GM18502 (cell line): ENCODE data around the gene MED13L.

Source experiments
- ATAC-seq: cut with Tn5 transposase; IDR thresholded peaks from one replicate; pipeline ENCODE4 v1.9.1; 2021; ENCODE audit warnings: mild to moderate bottlenecking; ENCODE audit not compliant: unreplicated experiment, poor library complexity

The MED13L gene

DNA sequence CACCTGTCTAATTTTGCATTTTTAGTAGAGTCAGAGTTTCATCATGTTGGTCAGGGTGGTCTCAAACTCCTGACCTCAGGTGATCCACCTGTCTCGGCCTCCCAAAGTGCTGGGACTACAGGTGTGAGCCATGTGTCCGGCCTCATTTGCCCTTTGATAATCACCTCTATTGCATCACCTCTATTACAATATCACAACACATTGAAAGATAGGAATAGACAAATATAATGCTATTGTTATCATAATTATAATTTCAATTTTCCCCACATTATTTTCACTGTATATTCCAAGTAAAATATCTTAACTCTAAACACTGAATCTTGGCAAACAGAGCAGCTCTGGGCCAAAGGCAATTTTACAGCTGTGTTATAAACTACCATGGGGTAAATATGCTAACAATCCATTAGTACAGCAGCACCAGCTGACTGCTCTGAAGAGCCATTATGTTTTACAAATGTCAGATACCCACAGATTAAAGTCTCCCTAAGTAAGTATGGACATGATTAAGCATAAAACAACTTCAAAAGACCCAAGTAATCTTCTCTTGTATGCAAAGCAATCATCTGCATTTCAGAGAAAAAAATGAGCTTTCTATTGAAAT lies 173.2 kb downstream of the MED13L start:
- no peak for ATAC-seq

DNA sequence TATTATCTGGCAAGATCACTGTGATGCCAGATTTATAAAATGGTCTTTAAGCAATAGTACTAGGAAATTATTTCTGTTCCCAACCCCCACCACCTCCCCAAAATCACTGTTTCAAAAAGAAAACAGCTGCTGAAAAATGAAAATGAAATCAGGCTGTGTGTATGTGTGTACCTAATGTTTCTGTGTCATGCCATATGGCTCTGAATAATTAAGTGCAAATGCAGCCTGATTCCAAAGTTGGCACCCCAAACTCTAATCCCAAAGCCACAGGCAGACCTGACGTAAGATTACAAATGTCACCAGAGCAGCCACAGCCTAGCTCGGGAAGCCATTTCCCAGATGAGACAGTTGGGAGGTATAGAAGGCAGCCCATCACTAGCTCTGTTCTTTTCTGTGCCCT lies 175.5 kb downstream of the MED13L start:
- no peak for ATAC-seq

DNA sequence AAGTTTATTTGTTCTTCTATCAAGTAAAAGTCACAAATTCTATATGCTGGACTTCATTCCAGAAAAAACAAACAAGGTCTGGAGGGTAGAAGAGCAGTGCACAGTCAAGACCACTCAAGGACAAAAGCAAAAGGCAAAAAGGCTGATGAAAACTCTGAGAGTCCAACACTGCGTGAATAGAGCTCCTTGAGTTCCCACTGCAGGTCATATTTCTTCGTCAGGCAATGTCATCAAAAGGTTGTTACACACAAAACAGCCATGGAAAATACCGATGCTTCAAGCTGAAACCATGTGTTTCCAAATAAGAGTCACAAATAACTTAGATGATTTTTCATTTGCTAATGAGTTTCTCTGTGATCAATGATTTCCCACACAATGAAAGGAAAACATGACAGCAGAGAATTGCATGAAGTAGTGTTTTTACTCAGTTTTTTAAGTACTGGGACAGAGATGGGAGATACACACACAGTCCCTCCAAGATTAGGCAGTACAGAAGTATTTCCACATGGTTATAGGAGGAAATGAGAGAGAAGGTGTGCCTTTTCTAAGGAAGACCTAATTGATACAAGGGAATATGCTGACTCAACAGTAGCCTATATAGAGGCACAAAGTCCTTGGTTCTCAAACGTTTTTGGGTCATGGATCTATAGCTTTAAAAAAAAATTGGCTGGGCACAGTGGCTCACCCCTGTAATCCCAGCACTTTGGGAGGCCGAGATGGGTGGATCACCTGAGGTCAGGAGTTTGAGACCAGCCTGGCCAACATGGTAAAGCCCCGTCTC lies 177.7 kb downstream of the MED13L start:
- ATAC-seq, result no peak

DNA sequence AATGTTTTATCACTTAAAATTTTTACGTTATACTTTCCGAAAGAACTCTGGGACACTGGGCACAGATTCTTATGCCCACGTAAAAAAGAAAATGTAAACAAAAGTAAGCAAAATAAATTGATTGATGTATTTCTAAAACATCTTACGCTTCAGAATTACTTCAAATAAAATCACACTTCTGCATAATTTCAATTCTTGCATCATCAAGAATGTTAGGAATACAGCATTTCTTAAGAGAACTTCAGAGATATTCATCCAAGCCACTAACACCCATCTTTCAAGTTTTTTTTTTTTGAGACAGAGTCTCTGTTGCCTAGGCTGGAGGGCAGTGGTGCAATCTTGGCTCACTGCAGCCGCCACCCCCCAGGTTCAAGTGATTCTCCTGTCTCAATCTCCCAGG lies 180.6 kb downstream of the MED13L start:
- no peak for ATAC-seq

DNA sequence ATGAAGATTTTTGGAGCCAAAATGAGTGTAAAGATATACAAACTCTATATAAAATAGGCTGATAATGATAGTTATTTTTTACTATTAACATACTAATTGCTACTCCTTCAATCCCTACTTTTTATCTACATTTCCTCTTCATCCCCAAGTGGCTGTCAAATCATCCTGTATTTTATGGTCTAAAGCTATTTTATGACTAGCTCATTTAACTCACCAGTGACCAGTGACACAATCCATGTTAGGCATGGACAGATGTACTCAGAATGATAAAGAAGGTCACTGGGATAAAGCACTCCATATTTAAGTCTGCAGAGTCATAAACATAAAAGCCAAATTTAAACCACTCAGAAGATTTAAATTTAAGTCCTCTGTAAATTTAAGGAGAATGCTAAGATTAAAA lies 183.0 kb downstream of the MED13L start:
- no peak for ATAC-seq

DNA sequence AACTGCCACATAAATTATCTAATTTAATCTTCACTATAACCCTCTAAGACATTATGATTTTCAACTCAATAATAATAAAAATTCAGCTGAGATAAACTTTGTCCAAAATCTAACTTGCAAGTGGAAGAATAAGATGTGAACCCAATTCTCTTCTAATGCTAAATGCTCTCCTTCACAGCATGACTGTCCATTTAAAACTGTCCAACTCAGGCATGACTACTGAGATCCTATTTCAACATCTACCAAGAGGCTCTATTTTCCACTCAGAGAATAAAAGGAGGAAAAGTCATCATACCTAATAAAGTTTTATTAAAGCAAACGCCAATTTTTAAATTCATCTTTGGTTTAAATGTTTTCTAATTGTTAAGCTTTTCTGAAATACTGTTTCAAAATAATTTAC lies 183.6 kb downstream of the MED13L start:
- ATAC-seq, result no peak

DNA sequence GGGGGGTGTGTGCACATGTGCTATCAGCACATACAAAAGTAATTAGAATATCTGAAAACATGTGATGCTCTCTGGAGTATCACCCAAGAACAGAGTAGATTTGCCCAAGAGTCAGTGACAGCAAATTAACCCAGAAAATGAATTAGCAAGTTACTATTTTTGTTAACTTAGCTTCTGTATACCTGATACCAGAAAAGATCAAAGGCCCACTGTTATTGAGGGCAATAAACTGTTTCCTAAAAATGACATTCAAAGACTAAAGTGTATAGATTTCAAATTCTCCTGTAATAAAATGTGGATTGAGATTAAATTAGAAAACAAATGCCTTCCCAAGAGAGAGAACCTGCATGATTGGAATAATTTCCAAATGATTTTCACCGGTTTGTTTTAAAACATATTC lies 184.7 kb downstream of the MED13L start:
- ATAC-seq, result no peak

DNA sequence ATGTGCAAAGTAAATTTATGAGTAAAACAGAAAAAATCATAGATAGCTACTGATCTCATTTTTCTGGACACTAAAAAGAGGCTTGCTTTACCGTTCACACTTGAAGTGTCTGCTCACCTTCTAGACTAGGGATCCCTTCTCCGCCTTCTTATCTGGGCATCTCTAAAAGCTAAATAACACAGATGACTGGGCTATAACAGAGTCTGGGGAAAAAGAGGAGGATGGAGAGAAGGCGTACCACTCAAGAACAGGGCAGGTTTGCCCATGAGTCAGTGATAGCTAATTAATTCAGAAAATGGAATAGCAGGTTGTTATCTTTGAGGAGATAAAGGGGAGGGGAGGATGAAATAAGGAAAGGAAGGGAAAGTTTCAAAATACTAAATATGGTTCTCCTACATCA lies 185.3 kb downstream of the MED13L start:
- no peak for ATAC-seq

DNA sequence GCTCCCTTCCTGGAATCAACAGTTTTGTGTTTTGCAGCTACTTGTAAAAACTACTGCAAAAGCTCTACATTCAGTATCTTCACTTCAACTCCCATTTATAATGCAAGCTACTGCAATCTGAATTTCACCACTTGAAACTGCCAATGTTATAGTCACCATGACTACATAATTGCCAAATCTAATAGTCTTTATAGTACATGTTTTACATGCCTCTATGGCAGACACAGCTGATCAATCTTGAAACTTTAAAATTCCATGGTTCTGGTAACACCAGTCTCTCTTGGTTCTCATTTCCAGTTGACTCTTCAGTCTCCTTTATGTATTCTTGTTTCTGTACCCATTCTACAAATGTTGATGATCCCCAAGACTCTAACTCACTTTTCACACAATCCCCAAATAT lies 185.9 kb downstream of the MED13L start:
- ATAC-seq, result no peak

DNA sequence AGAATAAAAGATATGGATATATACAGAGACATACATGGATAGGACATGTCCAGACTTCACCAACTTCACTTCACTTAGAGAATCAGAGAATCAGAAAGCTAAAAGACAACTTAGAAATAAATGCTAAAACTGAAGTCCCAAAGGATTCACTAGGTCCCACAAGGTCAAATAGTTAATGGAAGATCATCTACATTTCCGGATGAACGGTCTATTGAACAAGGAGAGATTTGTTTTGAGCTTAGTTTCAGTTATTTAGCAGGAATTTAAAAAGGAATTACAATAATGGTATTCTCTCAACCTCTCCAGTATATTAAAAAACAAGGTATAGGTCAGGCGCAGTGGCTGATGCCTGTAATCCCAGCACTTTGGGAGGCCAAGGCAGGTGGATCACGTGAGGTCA lies 187.0 kb downstream of the MED13L start:
- no peak for ATAC-seq

DNA sequence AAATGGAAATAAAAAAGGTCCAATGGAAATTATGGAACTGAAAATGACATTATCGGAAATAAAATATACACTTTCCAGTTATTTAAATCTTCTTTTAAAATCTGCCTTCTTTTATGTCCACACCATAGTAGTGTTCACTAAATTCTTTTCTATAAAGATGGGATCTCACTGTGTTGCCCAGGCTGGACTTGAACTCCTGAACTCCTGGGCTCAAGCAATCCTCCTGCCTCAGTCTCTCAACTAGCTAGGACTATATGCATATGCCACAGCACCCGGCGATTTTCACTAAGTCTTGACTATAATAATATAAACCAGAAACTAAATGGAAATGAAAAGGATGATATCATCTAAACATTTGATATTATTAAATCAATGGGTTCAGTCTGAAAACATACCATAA lies 188.4 kb downstream of the MED13L start:
- no peak for ATAC-seq

DNA sequence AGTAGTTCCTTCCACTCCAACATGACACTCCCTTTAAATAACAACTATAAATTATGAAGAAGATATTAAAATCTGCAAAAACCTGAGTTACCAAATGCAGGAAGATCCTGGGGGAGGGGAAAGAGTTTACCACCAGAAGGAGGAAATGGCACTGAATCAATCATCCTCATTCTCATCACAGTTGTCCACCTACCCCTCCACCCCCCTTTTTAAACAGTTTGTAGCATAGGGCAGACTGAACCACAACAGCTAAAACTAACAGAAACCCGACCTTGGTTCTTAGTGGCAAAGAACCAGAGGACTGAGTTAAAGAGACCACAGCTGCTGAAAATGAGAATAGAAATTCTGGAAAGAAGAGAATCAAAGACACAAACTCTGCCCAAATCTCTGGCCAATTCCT lies 189.5 kb downstream of the MED13L start:
- no peak for ATAC-seq

DNA sequence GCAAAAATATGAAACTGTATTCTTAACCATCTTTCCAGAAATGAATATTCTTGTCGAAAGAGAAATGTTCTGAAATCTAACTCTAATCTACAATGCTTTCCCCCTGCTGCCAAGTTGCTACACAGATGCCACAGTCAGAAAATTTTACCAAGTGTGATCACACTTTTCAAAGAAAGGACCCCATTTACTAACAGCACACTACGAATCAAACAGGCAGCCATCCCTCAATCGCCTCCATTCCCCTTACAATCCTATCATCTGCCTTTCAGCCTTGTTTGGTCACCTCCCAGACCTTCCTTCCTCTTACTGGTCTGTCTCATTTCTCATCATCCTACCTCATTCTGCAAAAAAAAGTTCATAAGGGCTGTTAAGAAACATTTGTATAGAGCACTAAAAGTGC lies 190.1 kb downstream of the MED13L start:
- no peak for ATAC-seq

DNA sequence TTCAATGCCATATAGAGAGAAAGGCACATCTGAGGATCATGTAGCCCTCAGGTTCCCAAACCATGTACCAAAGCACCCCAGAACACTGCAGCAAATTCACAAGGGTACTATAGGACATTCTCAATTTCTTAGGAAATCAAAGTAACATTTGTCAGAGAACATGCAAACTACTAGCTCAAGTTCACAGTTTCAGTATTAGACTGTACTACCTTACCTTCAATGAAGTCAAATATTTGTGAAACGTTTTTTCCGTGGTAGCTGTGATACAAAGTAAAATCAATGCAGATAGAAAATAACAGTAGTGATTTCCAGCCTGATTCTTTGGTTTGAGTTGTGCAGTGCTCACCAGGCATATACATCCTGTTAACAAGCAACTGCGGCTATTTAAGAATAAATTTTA lies 197.1 kb downstream of the MED13L start:
- no peak for ATAC-seq

DNA sequence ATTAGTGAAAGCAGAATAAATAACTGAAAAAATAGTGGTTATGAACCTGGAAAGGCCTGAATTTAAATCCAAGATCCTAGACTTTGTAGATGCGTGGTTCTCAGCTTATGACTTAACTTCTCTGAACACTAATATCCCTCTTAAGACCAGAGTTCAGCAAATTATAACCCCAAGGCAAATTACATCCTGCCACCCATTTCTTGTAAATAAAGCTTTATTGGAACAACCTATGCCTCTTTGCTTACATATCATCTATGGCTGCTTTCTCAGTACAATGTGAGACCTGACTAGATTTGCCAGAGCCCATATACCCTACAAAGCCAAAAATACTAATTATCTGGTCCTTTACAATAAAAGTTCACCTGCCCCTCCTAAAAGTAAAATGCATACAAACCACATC lies 199.1 kb downstream of the MED13L start:
- no peak for ATAC-seq

DNA sequence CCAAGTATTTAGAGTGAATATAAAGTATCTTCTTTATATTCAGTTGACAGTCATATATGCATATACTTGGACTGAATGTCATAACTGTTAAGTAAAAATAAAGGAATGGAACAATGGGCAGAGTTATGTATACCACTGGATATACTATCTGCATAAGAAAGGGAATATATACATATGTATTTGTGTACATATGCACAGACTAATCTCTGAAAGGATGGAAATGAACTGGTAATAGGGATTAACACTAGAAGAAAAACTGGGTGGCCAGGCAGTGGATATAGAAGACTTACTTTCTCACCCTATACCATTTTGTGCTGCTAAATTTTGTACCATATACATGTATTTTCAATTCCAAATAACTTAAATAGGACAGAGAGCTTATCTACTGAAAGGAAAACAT lies 200.1 kb downstream of the MED13L start:
- no peak for ATAC-seq

DNA sequence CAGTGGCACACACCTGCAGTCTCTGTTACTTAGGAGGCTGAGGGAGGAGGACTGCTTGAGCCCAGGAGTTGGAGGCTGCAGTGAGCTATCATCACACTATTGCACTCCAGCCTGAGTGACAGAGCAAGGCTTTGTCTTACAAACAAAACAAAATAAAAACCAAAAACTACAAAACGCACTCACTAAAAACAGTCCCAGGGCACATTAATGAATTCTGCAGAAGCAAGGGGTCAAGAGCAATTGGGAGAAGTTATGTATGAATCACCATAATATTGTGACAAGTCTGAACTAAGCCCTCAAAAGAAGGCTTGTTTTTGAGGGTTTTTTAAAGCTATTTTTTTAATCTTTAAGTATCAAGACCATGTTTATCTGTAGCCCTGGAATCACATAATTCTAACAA lies 201.1 kb downstream of the MED13L start:
- no peak for ATAC-seq

DNA sequence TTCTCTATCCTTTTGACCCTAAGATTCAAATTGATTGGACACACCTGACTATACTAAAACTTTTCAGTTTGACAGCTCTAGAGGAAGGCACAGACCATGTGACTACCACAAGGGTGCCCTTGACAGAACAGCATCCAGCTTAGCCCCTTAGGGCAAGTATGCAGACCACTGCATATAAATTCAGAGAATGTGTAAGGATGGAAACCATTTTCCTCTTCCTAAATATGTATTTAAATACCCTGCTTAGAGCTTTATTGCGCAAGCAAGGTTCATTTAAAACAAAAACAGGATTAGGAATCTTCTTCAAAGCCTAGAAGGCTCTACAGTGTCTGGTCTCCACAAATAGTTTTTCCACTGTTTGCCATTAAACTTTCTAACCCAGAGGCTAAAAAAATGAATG lies 202.8 kb downstream of the MED13L start:
- no peak for ATAC-seq

DNA sequence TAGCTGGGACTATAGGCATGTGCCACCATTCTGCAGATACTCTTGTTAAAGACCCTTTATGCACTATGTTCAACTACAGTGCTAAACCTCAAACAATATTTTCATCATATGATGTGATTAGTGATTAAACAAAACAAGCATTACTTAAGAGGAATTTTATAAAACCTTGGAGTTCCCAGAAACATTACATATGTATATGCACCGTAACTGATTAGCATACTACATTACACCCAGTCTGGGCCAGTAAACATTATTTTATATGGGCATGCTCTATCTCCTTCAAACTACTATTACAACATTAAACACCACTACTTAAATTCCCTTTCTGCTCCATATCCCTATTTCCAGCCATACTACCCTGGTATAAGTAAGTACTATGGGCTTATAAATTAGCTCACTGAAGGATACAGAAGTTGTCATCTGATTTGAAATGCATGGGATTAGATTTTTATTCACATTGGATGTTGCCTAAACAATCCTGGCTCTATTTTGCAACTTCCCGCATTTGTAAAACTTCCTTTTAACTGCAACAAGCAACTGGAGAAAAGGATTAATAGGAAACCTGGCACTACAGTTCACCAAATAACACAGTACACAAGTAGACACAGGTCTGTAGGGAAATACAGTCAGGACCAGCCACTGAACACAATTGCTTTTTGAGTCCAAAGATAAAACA lies 205.8 kb downstream of the MED13L start:
- no peak for ATAC-seq

DNA sequence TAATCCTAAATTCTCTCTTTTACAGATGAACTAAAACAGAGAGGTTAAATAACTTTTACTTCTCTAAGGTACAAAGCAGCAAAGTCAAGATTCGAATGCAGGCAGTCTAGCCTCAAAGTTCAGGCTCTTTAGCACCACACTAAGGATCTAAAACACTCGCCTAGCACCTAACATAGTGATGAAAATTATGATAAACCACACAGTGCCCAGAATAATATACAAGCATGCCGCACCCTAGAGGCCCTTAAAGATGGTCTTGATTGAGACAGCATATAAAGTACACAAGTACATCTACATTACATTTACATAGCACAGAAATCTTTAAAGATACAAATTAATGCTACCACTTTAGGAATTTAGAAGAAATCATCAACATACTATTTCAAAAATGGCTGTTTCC lies 207.0 kb downstream of the MED13L start:
- ATAC-seq, result no peak

DNA sequence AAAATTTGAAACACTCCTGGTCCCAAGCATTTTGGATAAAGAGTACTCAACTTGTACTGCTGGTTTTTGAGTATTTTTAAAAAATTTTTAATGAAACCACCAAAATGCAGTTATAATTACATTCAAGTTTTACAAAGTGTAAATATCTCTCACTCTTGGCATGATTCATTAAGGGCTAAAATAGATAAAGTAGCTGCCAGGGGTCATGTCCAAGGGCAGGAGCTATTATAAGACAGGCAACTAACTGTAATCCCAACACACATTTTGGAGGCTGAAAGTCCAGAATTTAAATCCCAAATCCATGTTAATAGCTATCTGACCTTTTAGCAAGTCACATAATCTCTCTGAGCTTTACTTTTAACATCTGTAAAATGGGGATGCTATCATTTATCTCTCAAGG lies 207.6 kb downstream of the MED13L start:
- ATAC-seq, result no peak

DNA sequence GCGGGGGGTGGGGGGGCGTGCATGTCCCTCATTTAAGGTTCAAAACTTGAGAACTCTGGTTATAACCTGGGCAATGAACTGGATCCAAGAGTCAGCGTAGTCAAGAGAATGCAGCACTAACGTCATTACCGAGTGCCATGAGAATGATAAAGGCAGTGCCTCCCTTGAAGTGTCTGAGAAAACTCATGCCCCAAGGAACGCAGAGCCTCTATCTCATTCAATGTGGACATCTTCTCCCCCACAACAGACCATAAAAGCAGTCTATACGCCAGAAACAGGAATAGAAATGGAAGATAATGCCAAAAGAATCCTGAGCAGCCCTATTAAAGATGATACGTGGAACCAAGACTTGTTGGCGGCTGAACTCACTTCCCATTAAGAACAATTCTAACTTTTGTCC lies 208.6 kb downstream of the MED13L start:
- ATAC-seq, result no peak
